Esophagus squamous epithelium (tissue), 4 donors: ENCODE measurements around the gene CAPS.

Experiments used
- CTCF ChIP-seq, 6 experiments: fragments of 450-650 bp in 4 of 6; fragments of 200-600 bp in 2 of 6; sonication (generic) in 2 of 6; IDR thresholded peaks; one replicate each; pipeline ENCODE4 v1.5.1; 2016 to 2019; ENCODE audit warnings: antibody characterized with exemption in 6 of 6, mild to moderate bottlenecking in 4 of 6, moderate library complexity in 4 of 6
- POLR2A ChIP-seq, 4 donors: fragments of 450-650 bp; IDR thresholded peaks; one replicate each; pipeline ENCODE4 v1.6.1; 2017; ENCODE audit warnings: antibody characterized with exemption in 4 of 4, mild to moderate bottlenecking in 4 of 4, moderate library complexity in 3 of 4

DNA sequence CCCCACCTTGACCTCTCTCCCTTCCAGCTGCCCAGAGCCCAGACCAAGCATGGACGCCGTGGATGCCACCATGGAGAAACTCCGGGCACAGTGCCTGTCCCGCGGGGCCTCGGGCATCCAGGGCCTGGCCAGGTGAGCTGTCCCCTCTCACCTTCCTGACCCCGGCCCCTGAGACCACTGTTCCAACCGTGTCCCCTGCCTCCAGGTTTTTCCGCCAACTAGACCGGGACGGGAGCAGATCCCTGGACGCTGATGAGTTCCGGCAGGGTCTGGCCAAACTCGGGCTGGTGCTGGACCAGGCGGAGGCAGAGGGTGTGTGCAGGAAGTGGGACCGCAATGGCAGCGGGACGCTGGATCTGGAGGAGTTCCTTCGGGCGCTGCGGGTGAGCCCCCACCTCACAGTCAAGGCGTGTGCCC is 312 bp downstream of the CAPS start:
- TF ChIP-seq CTCF (IDR thresholded peaks at IDR 0.05) (no peak), POLR2A (IDR thresholded peaks at IDR 0.05) (no peak)
